K562 (cell line): ENCODE results near the gene MCAM. TPM values are rescaled to one million over a fixed set of nuclear protein-coding genes. Genes with fewer than 3 reads are reported as not detected.
A peak's percentile ranks its signal among the peaks of the same experiment; 100 is the strongest.

ENCODE experiments used
- LARP7 ChIP-seq: fragments of 450-650 bp; IDR thresholded peaks from 2 replicates; pipeline ENCODE4 v1.6.1; 2016
- MAFG ChIP-seq: fragments of 450-650 bp; conservative IDR thresholded peaks from 2 replicates; pipeline ENCODE4 v1.6.1; 2016; ENCODE audit warnings: missing genetic modification characterization, missing compliant biosample characterization
- MGA ChIP-seq: fragments of 450-650 bp; IDR thresholded peaks from 2 replicates; pipeline ENCODE4 v1.6.1; 2016; ENCODE audit warnings: mild to moderate bottlenecking, moderate library complexity
- SAFB2 ChIP-seq: fragments of 200-400 bp; formaldehyde crosslinking; IDR thresholded peaks from 2 replicates; pipeline ENCODE4 v1.6.1; 2018; ENCODE audit warnings: borderline replicate concordance, low read length, low read depth, moderate library complexity; ENCODE audit not compliant: severe bottlenecking
- TOE1 ChIP-seq, 2 experiments: fragments of 450-650 bp in 1 of 2; sonication (generic) in 1 of 2; formaldehyde crosslinking in 1 of 2; IDR thresholded peaks; 2 replicates each; pipeline versions ENCODE4 v1.7.1 to v1.8.0; 2016 to 2022; ENCODE audit warnings: borderline replicate concordance in 2 of 2, mild to moderate bottlenecking in 2 of 2, antibody characterized with exemption in 1 of 2, inconsistent platforms in 1 of 2, low read depth in 1 of 2, missing genetic modification reagents in 1 of 2, moderate library complexity in 1 of 2
- ZBTB7A ChIP-seq: IDR thresholded peaks from 2 replicates; pipeline ENCODE4 v1.6.1; 2011; ENCODE audit warnings: low read depth, mild to moderate bottlenecking, low read length, moderate library complexity, borderline replicate concordance; ENCODE audit not compliant: control insufficient read depth
- ZFX ChIP-seq: sonication (generic); formaldehyde crosslinking; IDR thresholded peaks from 2 replicates; pipeline ENCODE4 v1.8.0; 2022; ENCODE audit warnings: mild to moderate bottlenecking, missing genetic modification reagents, moderate library complexity
- polyA plus RNA-seq, 8 experiments: library from polyadenylated mRNA; depleted of rRNA in 4 of 8; stranded (reverse) in 5 of 8; unstranded in 3 of 8; fragments of >200 nt; fragmentation: Nextera tagmentation in 2 of 8; fragmentation: Illumina TruSeq in 1 of 8; extraction: Ambion mirVana in 2 of 8; extraction: Trizol in 1 of 8; gene quantifications; 2 replicates each; pipeline versions ENCODE4 v1.2.1 to v1.2.3, GENCODE V29; 2011 to 2014; ENCODE audit warnings: inconsistent platforms in 1 of 8, missing spikeins in 1 of 8
- total RNA-seq, 7 experiments: library from RNA; depleted of rRNA in 6 of 7; stranded (reverse); fragments of >200 nt in 6 of 7; fragmentation: Illumina TruSeq in 2 of 7; extraction: Trizol in 2 of 7; gene quantifications; 2 replicates each; pipeline versions ENCODE4 v1.2.1 to v1.2.3, GENCODE V29; 2011 to 2021; ENCODE audit warnings: low replicate concordance in 1 of 7
- TF ChIP-seq, protein P1 (sequence below), 2 experiments: fragments of 450-650 bp in 1 of 2; IDR thresholded peaks; 2 replicates each; pipeline ENCODE4 v1.6.1; 2011 to 2017; ENCODE audit warnings: low read depth in 2 of 2, antibody characterized with exemption in 1 of 2, borderline replicate concordance in 1 of 2, low read length in 1 of 2, mild to moderate bottlenecking in 1 of 2, mixed read lengths in 1 of 2; ENCODE audit not compliant: control insufficient read depth in 1 of 2
- TF ChIP-seq, protein P2 (sequence below): fragments of 450-650 bp; IDR thresholded peaks from 2 replicates; pipeline ENCODE4 v1.6.1; 2017; ENCODE audit warnings: mild to moderate bottlenecking, moderate library complexity

The MCAM gene
- total and polyA plus RNA-seq, 9 of the 15 experiments (the other 6 are each of a cell fraction or from before 2014, with no cell fraction given) = 14.7 to 118 (median 53.6) TPM

GRCh38 chr11:119320776-119321524 is 4.0 kb upstream of the MCAM start (continued):
- TF ChIP-seq, protein P1, sequence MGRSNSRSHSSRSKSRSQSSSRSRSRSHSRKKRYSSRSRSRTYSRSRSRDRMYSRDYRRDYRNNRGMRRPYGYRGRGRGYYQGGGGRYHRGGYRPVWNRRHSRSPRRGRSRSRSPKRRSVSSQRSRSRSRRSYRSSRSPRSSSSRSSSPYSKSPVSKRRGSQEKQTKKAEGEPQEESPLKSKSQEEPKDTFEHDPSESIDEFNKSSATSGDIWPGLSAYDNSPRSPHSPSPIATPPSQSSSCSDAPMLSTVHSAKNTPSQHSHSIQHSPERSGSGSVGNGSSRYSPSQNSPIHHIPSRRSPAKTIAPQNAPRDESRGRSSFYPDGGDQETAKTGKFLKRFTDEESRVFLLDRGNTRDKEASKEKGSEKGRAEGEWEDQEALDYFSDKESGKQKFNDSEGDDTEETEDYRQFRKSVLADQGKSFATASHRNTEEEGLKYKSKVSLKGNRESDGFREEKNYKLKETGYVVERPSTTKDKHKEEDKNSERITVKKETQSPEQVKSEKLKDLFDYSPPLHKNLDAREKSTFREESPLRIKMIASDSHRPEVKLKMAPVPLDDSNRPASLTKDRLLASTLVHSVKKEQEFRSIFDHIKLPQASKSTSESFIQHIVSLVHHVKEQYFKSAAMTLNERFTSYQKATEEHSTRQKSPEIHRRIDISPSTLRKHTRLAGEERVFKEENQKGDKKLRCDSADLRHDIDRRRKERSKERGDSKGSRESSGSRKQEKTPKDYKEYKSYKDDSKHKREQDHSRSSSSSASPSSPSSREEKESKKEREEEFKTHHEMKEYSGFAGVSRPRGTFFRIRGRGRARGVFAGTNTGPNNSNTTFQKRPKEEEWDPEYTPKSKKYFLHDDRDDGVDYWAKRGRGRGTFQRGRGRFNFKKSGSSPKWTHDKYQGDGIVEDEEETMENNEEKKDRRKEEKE (IDR thresholded peaks at IDR 0.05; ENCODE audit: borderline replicate concordance in 1 of 2, control insufficient read depth in 1 of 2, low read depth in 2 of 2, low read length in 1 of 2) = no peak
- TF ChIP-seq ZFX (peak; percentile 94), MGA (peak; percentile 44), SAFB2 (no peak), LARP7 (no peak), MAFG (tag) (no peak), ZBTB7A (peak; percentile 35), TOE1 (IDR thresholded peaks at IDR 0.05; ENCODE audit: borderline replicate concordance) (no peak), TOE1 (CRISPR knock-in tag; IDR thresholded peaks at IDR 0.05; ENCODE audit: borderline replicate concordance, low read depth) (no peak)
- TF ChIP-seq, protein P2, sequence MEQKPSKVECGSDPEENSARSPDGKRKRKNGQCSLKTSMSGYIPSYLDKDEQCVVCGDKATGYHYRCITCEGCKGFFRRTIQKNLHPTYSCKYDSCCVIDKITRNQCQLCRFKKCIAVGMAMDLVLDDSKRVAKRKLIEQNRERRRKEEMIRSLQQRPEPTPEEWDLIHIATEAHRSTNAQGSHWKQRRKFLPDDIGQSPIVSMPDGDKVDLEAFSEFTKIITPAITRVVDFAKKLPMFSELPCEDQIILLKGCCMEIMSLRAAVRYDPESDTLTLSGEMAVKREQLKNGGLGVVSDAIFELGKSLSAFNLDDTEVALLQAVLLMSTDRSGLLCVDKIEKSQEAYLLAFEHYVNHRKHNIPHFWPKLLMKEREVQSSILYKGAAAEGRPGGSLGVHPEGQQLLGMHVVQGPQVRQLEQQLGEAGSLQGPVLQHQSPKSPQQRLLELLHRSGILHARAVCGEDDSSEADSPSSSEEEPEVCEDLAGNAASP = no peak
